ENCODE results near the gene TMEM184A.
A peak's percentile ranks its signal among the peaks of the same experiment; 100 is the strongest.

The TMEM184A gene

GRCh38 chr7:1534330-1535099, 21.5 kb downstream of the TMEM184A start:
- no peak overlapping the region for H3K4me3 ChIP-seq (replicated peaks in 1 of 2; ENCODE audit: low read depth in 2 of 2, low read length in 2 of 2)
- TF ChIP-seq CTCF (IDR thresholded peaks at IDR 0.05; ENCODE audit: low read depth, low read length) = no peak
- no peak for DNase-seq (ENCODE audit: low read depth in 2 of 2)

GRCh38 chr7:1533547-1534329, 22.3 kb downstream of the TMEM184A start:
- H3K4me3 ChIP-seq (replicated peaks in 1 of 2; ENCODE audit: low read depth in 2 of 2, low read length in 2 of 2) = peak overlapping the region in 1 of 2 donors; percentile 72
- TF ChIP-seq CTCF (IDR thresholded peaks at IDR 0.05; ENCODE audit: low read depth, low read length) = no peak
- DNase-seq (ENCODE audit: low read depth in 2 of 2) = peak; percentile 67 to 92

GRCh38 chr7:1533255-1533546, 22.8 kb downstream of the TMEM184A start:
- H3K4me3 ChIP-seq (replicated peaks in 1 of 2; ENCODE audit: low read depth in 2 of 2, low read length in 2 of 2) = peak overlapping the region; percentile 68 to 72
- DNase-seq (ENCODE audit: low read depth in 2 of 2) = no peak
- TF ChIP-seq CTCF (IDR thresholded peaks at IDR 0.05; ENCODE audit: low read depth, low read length) = no peak

- peak; percentile 91 to 95 for DNase-seq (ENCODE audit: low read depth in 2 of 2)
- H3K4me3 ChIP-seq (replicated peaks in 1 of 2; ENCODE audit: low read depth in 2 of 2, low read length in 2 of 2) = peak overlapping the region; percentile 68 to 72
- no peak for TF ChIP-seq CTCF (IDR thresholded peaks at IDR 0.05; ENCODE audit: low read depth, low read length)
Observed at GRCh38 chr7:1532456-1533254, 23.4 kb downstream of the TMEM184A start.

- DNase-seq (ENCODE audit: low read depth in 2 of 2) = no peak
- TF ChIP-seq CTCF (IDR thresholded peaks at IDR 0.05; ENCODE audit: low read depth, low read length) = no peak
- peak overlapping the region; percentile 68 to 72 for H3K4me3 ChIP-seq (replicated peaks in 1 of 2; ENCODE audit: low read depth in 2 of 2, low read length in 2 of 2)
Observed at GRCh38 chr7:1531979-1532455, 24.0 kb downstream of the TMEM184A start.

GRCh38 chr7:1531263-1531978, 24.6 kb downstream of the TMEM184A start:
- TF ChIP-seq CTCF (IDR thresholded peaks at IDR 0.05; ENCODE audit: low read depth, low read length) = no peak
- peak in 1 of 2 donors; percentile 46 for DNase-seq (ENCODE audit: low read depth in 2 of 2)
- H3K4me3 ChIP-seq (replicated peaks in 1 of 2; ENCODE audit: low read depth in 2 of 2, low read length in 2 of 2) = peak overlapping the region; percentile 68 to 72

Measured in cardiac fibroblast (primary cell).